ENCODE data around the gene TEX22. TPM values are rescaled to one million over a fixed set of nuclear protein-coding genes. Genes with fewer than 3 reads are reported as not detected.
A peak's percentile ranks its signal among the peaks of the same experiment; 100 is the strongest.
"Not testable (repeated sequence)": the region's sequence is repeated elsewhere in the genome, so short reads cannot be mapped to it uniquely, and the experiment has no call there.

TEX22 gene, protein sequence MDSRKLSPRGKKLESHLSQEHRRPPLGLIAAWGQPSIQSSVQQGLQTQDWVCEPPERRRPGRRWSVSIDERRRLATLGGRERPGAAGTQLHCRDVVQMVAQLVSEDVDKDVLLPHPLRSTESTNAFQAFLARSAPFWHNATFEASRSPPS
- total RNA-seq (2014; rRNA removed; shearing (Covaris generic)) = 0.26 and 0.32 TPM in 2 replicates
- polyA plus RNA-seq (2015; cell fraction: cytosol; rRNA removed) = 0.21 and 0.27 TPM in 2 replicates
- 6.2 and 7.9 TPM in 2 replicates for polyA plus RNA-seq (2015; cell fraction: nucleus; rRNA removed)

DNA sequence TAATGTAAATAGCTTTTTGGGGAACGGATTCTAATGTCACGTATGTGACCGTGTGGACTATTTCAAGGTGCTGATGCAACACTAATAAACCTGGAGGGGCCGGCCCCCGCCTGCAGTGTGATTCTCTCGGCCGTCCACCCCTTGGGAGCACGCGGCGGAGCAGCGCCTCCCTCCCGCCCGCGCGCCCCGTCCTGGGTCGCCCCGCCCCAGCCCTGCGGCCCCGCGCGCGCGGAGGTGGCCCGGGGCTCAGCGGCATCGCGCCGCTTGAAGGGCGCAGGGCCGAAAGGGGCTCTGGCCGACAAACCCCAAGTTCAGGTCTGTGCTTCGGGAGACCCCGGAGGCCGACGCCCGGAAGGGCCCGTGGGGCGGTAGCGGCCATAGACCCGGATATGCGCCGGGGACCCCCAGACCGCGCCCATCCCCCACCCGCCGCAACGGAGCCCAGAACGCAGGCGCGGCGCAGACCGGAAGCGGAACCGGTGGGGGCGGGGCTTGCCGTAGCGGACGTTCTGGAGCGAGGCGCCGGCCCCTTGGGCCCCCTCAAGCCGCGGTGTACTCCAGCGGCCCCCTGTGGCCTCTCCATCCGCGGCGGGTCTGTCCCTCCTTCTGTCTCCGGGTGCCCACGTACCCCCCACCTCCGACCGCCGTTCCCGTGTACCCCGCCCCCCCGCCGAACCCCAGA, at the start of gene TEX22:
TSS of gene TEX22 (plus strand) at position 495 of the 682 bp plus-strand sequence. CDS start 803 bp downstream, outside the sequence.
- in situ Hi-C loops (cut with HindIII; ENCODE audit: low pct_unique_long_range_greater_than_20kb, low sequenced_read_pairs) = no loop called here

DNA sequence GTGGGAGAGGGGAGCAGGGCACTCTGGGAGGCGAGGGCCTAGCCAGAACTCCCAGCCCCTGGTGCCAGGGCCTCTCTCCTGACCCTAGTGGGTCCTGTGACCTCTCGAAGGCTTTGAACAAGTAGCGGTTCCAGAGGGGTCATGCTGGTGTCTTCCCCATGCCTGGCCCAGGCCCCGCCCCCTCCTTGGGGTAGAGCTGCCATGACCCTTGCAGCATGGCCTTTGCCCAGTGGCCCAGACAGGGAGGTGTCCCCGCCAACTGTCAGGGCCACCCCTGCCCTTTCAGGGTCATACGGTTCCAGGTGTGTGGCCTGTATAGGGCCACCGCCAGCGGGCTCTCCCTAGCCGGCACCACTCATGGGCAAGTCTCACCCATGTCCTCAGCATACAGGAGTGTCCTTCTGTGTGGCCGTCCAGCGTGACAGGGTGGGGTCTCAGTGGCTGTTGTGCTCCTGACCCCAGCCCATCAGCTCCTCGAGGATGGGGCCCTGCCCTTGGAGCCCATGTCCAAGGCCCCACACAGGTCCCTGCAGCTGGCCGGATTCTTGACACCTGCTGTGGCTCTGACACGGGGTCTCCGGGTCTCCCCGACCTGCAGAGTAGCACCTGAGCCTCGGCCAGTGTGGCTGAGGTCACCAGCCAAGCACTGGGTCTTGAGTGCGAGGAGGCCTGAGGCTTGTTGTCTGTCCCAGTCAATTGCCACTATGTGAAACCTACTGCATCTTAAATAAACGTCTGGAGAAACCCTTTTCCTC, 49.2 kb upstream of the TEX22 start:
- in situ Hi-C loops (cut with HindIII; ENCODE audit: low pct_unique_long_range_greater_than_20kb, low sequenced_read_pairs) = no loop called here
- DNase-seq (ENCODE audit: low read depth, low spot score) = no peak

More for the DNA sequence above, at the start of gene TEX22:
- peak; percentile 79 for DNase-seq (ENCODE audit: low read depth, low spot score)

DNA sequence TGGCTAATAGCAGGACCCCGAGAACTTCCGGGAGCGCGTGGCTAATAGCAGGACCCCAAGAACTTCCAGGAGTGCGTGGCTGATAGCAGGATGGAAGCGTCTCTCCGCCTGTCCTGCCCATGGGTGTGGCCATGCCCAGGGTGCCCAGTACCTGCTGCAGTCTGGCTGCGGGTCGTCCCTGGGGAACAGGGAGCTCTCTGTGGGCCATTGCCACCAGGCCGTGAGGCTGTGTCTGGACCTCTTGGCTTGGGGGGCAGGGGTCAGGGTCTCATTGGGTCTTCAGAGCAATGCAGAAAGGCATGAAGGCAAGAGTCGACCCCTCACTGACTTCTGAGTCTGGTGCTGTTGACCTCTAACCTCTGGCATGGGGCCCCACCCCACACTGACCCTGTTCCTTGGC, 48.3 kb upstream of the TEX22 start:
- in situ Hi-C loops (cut with HindIII; ENCODE audit: low pct_unique_long_range_greater_than_20kb, low sequenced_read_pairs) = no loop called here
- DNase-seq (ENCODE audit: low read depth, low spot score) = no peak

DNA sequence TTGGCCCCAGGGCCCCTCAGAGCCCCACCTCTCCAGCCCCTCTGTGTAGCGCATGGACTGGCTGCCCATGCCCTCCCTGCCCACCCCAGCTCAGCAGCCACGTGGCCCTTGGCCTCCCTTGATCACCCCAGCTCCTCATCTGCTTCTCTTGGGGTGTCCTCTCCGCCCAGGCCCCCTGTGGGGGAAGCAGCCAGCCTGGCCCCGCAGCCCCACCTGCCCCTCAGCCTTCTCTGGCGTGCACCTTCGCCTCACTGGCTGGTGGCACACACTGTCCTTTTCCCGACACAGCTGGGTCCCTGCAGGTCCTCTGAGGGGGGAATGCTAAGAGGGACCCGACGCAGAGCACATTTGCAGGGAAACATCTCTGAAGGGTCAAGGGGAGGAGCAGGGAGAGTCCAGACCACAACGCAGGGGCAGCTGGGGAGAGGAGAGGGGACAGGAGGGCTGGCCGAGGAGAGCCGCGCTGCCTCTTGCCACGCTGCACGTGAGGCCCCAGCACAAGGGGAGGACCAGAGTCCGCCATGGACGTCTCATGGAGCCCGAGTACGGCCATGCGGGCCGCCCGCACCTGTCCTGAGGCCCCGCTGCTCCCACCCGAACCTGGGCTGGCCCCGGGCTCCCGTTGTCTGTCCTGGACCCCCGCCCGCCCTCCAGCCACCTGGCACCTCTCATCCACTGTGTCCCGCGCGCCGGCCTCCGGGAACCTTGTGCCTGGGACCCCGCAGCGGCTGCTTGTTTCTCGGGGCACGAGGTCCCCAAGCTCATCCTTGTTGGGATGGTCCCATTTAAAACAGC, 47.7 kb upstream of the TEX22 start:
- in situ Hi-C loops (cut with HindIII; ENCODE audit: low pct_unique_long_range_greater_than_20kb, low sequenced_read_pairs) = no loop called here
- no peak for DNase-seq (ENCODE audit: low read depth, low spot score)

DNA sequence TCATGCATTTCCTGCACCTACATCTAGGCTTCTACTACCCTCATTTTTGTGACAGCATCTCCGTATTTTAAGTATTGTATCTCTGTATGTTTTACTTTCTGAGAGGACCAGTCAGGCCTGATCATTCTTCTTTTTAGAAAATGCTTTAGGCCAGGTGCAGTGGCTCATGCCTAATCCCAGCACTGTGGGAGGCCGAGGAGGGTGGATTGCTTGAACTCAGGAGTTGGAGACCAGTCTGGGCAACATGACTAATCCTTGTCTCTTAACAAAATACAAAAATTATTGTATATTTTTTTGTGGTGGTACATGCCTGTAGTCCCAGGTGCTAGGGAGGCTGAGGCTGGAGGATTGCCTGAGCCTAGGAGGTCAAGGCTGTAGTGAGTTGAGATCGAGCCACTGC, 46.9 kb upstream of the TEX22 start:
- no peak for DNase-seq (ENCODE audit: low read depth, low spot score)
- in situ Hi-C loops (cut with HindIII; ENCODE audit: low pct_unique_long_range_greater_than_20kb, low sequenced_read_pairs) = no loop called here

DNA sequence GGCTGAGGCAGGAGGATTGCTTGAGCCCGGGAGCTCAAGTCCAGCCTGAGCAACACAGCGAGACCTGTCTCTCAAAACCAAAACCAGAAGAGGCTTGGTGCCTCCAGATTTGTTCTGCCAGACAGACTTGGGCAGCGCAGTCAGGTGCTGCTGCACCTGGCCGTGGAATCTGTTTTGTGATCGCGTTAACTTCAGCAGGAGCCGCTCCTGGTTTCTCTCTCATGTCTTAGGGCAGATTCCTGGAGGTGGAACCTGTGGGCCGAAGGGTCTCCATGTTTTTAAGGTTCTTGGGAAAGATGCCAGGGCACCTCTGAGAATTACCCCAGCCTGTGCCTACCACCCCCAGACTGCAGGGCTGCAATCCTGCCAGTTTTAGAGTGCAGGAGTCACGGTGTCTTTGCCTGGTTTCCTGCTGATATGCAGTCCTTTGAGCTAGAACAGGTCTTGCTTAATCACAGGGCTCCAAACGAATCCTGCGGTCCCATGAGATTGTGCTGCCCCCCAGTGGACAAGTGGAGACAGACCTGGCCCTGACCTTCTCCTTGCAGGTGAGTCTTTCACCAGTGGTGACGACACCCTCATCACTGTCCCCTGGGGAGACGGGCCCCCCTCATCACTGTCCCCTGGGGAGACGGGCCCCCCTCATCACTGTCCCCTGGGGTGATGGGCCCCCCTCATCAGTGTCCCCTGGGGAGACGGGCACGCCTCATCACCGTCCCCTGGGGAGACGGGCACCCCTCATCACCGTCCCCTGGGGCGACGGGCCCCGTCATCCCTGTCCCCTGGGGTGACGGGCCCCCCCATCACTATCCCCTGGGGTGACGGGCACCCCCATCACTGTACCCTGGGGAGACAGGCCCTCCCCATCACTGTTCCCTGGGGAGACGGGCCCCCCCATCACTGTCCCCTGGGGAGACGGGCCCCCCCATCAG, 46.2 kb upstream of the TEX22 start:
- peak; percentile 91 for DNase-seq (ENCODE audit: low read depth, low spot score)
- in situ Hi-C loops (cut with HindIII; ENCODE audit: low pct_unique_long_range_greater_than_20kb, low sequenced_read_pairs) = no loop called here

DNA sequence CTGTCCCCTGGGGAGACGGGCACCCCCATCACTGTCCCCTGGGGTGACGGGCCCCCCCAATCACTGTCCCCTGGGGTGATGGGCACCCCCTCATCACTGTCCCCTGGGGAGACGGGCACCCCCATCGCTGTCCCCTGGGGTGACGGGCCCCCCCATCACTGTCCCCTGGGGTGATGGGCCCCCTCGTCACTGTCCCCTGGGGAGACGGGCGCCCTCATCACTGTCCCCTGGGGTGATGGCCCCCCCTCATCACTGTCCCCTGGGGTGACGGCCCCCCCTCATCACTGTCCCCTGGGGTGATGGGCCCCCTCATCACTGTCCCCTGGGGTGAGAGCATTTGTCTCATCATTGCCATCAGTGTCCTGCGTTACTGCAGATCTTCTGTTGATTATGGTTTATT, 45.2 kb upstream of the TEX22 start:
- DNase-seq (ENCODE audit: low read depth, low spot score) = no peak
- in situ Hi-C loops (cut with HindIII; ENCODE audit: low pct_unique_long_range_greater_than_20kb, low sequenced_read_pairs) = no loop called here

DNA sequence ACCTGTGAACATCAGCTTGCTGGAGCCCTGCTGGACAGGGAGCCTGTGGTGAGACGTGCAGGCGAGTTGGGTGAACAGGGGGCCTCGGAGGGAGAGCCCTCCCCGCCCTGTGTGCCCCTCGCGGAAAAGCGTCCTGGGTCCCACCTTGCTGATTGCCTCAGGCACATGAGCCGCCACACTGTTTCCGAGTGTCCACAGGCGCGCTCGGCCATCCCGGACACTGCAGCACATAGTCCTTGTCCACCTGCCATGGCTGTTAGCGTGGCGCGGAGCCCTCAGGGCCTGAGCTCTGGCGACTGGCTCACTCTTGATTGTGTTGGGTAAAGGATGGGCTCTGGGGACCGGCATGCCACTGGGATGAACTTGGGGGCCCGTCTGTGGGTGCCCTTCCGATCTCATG, 43.8 kb upstream of the TEX22 start:
- DNase-seq (ENCODE audit: low read depth, low spot score) = no peak
- in situ Hi-C loops (cut with HindIII; ENCODE audit: low pct_unique_long_range_greater_than_20kb, low sequenced_read_pairs) = no loop called here

DNA sequence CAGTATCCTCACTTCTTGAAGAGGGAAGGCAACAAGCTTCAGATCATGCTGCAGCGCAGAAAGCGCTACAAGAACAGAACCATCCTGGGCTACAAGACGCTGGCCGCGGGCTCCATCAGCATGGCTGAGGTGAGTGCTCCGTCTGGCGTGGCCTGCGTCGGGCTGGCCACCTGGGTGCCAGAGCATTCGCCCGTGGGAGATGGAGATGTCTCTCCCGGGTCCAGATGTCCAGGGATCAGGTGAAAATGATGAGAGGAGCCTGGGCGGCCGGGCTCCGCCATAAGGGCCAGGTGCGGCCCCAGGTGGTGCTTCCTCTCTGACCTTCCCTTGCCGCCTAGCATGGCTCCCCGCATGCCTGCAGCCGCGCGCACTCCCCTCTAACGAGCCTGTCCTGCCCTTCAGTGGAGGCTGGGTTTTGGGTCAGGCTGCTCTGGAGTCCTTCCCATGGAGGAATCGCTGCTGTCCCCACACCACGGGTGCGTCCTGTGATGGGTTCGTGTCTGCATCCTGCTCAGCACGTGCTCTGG, 43.2 kb upstream of the TEX22 start:
- no peak for DNase-seq (ENCODE audit: low read depth, low spot score)
- in situ Hi-C loops (cut with HindIII; ENCODE audit: low pct_unique_long_range_greater_than_20kb, low sequenced_read_pairs) = no loop called here

DNA sequence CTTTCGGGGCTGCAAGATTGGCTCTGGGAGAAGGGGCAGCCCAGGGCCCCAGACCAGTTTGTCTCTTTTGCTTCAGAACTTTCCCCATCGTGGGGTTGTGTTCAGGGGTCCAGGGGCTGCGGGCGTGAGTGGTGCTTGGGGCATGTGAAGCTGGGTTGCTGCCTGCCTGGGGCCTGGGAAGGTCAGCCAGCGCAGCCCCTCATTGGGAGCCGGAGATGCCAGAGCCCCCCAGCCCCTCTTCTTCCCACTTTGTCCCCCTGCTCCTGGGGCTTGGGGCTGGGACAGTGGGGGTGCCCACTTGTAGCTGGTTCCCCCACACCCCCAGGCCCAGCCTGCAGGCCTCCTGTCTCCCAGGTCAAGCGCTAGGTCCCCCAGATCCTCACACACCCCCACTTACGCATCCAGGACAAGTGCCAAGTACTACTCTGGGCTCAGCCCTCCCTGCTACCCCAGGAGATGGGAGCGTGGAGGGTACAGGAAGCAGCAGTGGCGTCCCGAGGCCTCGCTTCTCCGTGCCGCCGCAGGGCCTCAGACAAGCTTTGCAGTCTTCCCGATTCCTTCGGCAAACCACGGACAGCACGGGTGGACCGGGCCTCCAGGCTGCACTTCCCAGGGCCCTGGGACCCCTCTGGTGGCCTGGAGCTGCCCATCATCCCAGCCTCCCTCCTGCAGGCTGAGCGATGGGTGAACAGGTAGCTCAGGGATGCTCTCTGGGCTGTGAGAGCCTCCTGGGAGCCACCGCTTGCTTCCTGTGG, 42.3 kb upstream of the TEX22 start:
- in situ Hi-C loops (cut with HindIII; ENCODE audit: low pct_unique_long_range_greater_than_20kb, low sequenced_read_pairs) = no loop called here
- DNase-seq (ENCODE audit: low read depth, low spot score) = no peak

DNA sequence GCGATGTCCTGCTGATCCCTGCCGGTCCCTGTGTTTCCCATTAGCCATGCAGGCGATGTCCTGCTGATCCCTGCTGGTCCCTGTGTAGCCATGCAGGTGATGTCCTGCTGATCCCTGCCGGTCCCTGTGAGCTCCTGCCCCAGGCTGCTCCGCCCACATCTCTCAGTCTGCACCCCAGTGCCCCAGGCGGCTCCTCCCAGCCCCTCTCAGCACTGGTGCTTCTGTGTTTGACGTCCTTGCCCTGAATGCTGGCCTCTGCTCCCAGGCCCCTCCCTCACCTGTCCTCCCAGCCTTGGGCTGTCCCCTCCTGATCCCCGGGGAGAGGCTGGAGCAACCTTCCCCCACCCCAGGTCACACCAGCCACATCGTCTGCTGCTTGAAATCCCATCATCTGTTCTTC, 41.4 kb upstream of the TEX22 start:
- in situ Hi-C loops (cut with HindIII; ENCODE audit: low pct_unique_long_range_greater_than_20kb, low sequenced_read_pairs) = no loop called here

DNA sequence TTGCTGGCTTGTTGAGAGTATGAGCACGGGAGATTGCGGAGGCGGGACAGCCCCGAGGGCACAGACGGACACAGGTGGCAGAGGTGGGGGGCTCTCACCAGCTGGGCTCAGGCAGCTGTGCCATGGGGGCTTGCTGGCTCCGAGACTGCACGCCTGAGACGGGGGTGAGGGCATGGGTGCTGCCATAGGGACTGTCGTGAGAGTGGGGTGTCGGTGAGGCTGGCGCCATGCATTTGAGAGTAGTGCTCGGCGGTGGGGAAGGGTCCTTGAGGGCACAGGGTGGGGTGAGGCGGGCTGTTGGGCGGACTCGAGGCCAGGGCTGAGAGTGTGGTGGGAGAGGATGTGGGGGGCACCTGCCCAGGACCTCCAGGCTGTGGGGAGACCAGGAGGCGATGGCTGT, 40.7 kb upstream of the TEX22 start:
- DNase-seq (ENCODE audit: low read depth, low spot score) = no peak
- in situ Hi-C loops (cut with HindIII; ENCODE audit: low pct_unique_long_range_greater_than_20kb, low sequenced_read_pairs) = no loop called here

More for the DNA sequence above, 41.4 kb upstream of the TEX22 start:
- DNase-seq (ENCODE audit: low read depth, low spot score) = no peak

DNA sequence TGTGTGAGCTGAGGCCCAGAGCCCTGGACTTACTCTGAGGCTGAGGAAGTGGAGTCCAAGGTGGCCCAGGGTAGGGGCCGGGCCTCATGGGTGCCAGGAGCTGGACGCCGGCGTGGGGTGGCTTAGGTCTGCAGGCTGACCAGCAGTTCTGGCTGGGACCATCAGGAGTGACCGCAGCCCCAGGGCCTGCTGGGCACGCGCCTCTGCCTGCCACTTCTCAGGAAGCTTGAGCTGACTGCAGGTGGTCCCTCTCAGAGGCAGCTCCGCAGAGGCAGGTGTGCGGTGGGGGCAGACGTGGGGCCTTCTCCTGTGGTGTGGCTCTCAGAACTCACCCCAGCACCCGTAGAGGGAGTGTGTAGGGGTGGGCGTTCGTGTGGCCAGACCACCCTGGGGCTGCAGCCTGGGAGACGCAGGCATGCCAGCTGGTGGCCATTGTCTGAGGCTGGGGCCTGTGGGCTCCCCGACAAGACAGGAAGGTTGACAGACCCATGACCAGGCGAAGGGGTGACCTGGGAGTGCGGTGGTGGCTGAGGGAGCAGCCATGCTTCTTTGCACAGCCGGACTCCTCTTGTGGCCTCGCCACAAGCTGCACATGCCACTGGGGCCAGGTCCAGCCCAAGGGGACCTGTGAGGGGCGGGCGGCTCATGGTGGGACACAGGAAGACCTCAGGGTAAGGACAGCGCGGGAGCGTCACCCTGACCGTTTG, 40.0 kb upstream of the TEX22 start:
- DNase-seq (ENCODE audit: low read depth, low spot score) = no peak
- in situ Hi-C loops (cut with HindIII; ENCODE audit: low pct_unique_long_range_greater_than_20kb, low sequenced_read_pairs) = no loop called here

DNA sequence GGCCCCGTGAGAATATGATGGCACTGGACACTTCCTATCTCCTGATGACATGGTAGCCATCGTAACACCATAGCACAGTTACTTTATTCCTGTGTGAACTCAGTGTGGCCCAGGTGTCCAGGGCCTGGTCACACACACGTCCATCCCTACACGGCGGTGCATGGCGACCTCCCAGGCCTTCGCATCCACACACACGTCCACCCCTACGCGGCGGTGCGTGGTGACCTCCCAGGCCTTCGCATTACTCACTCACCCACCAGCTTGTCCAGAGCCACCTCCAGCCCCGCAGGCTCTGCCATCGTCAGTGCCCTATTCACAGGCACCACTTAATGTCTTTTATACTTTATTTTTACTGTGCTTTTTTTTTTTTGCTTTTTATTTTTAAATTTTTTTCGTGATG, 39.4 kb upstream of the TEX22 start:
- in situ Hi-C loops (cut with HindIII; ENCODE audit: low pct_unique_long_range_greater_than_20kb, low sequenced_read_pairs) = no loop called here
- no peak for DNase-seq (ENCODE audit: low read depth, low spot score)

DNA sequence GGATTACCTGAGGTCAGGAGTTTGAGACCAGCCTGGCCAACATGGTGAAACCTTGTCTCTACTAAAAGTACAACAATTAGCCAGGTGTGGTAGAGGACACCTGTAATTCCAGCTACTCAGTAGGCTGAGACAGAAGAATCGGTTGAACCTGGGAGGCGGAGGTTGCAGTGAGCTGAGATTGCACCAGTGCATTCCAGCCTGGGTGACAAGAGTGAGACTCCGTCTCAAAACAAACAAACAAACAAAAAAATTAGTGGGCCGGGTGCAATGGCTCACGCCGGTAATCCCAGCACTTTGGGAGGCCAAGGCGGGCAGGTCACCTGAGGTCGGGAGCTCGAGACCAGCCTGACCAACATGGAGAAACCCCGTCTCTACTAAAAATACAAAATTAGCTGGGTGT, 36.9 kb upstream of the TEX22 start:
- DNase-seq (ENCODE audit: low read depth, low spot score); in situ Hi-C loops (cut with HindIII; ENCODE audit: low pct_unique_long_range_greater_than_20kb, low sequenced_read_pairs): not testable (repeated sequence)

All from SK-MEL-5 (cell line).